HG03520 (cell line): ENCODE results near the gene LIPN.

Experiments used
- ATAC-seq: cut with Tn5 transposase; IDR thresholded peaks from one replicate; pipeline ENCODE4 v1.9.1; 2021; ENCODE audit warnings: mild to moderate bottlenecking, moderate library complexity; ENCODE audit not compliant: unreplicated experiment

LIPN gene

GRCh38 chr10:88826388-88826787 is 66.6 kb downstream of the LIPN start:
- no peak for ATAC-seq

GRCh38 chr10:88827671-88828070 is 67.9 kb downstream of the LIPN start:
- no peak for ATAC-seq

GRCh38 chr10:88828310-88828709 is 68.5 kb downstream of the LIPN start:
- no peak for ATAC-seq
